ENCODE measurements around the gene MITF. TPM values are rescaled to one million over a fixed set of nuclear protein-coding genes. Genes with fewer than 3 reads are reported as not detected.

Gene MITF
- total RNA-seq, 1 donor from 2014 or later, result 0.25 TPM

DNA sequence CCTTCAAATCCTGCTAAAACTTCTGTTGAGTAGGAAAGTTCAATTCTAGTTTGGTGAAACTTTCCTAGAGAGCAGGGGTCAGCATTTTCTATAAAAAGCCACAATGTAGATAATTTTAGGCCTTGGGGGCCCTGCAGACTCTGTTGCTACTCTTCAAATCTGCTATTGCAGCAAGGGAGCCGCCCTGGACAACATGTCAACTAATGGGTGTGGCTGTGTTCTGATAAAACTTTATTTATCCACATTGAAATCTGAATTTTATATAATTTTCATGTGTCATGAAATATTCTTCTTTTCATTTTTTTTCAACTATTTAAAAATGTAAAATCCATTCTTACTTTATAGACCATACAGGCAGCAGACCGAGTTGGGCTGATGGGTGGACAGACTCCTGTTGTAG is 192.8 kb downstream of the MITF start:
- TF ChIP-seq, protein P1, sequence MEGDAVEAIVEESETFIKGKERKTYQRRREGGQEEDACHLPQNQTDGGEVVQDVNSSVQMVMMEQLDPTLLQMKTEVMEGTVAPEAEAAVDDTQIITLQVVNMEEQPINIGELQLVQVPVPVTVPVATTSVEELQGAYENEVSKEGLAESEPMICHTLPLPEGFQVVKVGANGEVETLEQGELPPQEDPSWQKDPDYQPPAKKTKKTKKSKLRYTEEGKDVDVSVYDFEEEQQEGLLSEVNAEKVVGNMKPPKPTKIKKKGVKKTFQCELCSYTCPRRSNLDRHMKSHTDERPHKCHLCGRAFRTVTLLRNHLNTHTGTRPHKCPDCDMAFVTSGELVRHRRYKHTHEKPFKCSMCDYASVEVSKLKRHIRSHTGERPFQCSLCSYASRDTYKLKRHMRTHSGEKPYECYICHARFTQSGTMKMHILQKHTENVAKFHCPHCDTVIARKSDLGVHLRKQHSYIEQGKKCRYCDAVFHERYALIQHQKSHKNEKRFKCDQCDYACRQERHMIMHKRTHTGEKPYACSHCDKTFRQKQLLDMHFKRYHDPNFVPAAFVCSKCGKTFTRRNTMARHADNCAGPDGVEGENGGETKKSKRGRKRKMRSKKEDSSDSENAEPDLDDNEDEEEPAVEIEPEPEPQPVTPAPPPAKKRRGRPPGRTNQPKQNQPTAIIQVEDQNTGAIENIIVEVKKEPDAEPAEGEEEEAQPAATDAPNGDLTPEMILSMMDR (IDR thresholded peaks at IDR 0.05; ENCODE audit: partially characterized antibody, unreplicated experiment), result no peak
- Mint-ChIP-seq H3K4me1 (ENCODE audit: low read depth, unreplicated experiment) (no peaks in the 10 kb centered on the region), H3K9me3 (ENCODE audit: unreplicated experiment) (no peaks in the 10 kb centered on the region), H3K27ac (ENCODE audit: unreplicated experiment) (no peak overlapping the region), H3K36me3 (ENCODE audit: unreplicated experiment) (no peaks in the 10 kb centered on the region), H3K4me3 (ENCODE audit: unreplicated experiment) (no peak overlapping the region), H3K27me3 (ENCODE audit: unreplicated experiment) (no peaks in the 10 kb centered on the region)
- no peak for DNase-seq

DNA sequence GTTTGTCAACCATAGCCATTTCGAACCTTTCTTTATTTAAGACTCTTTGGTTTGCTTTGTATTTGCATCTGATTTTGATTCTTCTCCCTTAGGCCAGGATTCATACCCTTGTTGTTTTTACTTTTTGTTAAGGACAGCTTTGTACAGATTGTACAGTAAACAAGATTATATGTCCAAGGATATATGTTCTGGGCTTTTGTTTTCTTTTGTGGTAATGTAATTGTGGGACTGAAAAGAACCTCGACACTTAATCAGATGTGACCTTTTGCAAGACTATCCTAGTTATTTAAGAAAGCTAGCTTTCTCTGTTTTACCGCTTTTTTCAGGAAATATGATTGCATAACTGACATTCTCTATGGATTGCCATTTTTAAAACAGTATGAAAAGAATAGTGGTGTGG is 193.2 kb downstream of the MITF start:
- H3K4me1 Mint-ChIP-seq (ENCODE audit: low read depth, unreplicated experiment), result no peaks in the 10 kb centered on the region
- DNase-seq, result no peak
- no peak overlapping the region for H3K4me3 Mint-ChIP-seq (ENCODE audit: unreplicated experiment)
- H3K27ac Mint-ChIP-seq (ENCODE audit: unreplicated experiment), result no peak overlapping the region
- H3K27me3 Mint-ChIP-seq (ENCODE audit: unreplicated experiment), result no peaks in the 10 kb centered on the region
- H3K9me3 Mint-ChIP-seq (ENCODE audit: unreplicated experiment), result no peaks in the 10 kb centered on the region
- no peaks in the 10 kb centered on the region for H3K36me3 Mint-ChIP-seq (ENCODE audit: unreplicated experiment)
- TF ChIP-seq, protein P1 (IDR thresholded peaks at IDR 0.05; ENCODE audit: partially characterized antibody, unreplicated experiment), result no peak

DNA sequence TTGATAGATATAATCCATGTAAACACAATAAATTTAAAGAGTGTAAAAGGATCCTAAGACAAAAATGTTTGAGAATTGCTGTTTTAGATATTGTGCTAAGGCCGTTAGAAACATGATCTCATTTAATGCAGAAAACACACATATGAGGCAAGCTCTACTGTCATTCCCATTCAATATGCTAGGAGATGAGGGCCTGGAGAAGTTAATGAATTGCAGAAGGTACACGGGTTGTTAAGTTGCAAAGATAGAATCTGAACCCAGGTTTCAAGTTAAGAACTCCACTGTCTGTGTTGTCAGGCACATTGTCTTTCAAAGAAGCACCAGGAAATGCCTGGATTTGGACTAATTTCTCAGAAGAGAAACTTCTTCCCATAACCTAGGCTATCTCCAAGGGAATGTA is 195.1 kb downstream of the MITF start:
- Mint-ChIP-seq H3K4me1 (ENCODE audit: low read depth, unreplicated experiment) (no peaks in the 10 kb centered on the region), H3K9me3 (ENCODE audit: unreplicated experiment) (no peaks in the 10 kb centered on the region), H3K4me3 (ENCODE audit: unreplicated experiment) (no peak overlapping the region), H3K36me3 (ENCODE audit: unreplicated experiment) (no peaks in the 10 kb centered on the region), H3K27ac (ENCODE audit: unreplicated experiment) (no peak overlapping the region), H3K27me3 (ENCODE audit: unreplicated experiment) (no peaks in the 10 kb centered on the region)
- TF ChIP-seq, protein P1 (IDR thresholded peaks at IDR 0.05; ENCODE audit: partially characterized antibody, unreplicated experiment), result no peak
- no peak for DNase-seq

DNA sequence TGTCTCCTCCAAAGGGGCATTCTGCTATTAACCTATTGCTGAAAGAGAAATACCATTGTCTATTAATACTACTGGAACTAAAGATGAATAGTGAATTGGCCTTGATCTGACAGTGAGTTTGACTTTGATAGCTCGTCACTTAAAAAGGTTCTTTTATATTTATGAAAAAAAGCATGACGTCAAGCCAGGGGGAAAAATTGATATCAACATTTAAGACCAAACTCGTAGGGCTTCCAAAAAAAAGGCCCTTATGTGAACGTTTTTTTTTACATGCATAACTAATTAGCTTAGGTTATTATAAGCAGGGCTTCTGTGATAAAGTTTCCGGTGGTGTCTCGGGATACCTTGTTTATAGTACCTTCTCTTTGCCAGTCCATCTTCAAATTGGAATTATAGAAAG is 197.0 kb downstream of the MITF start:
- H3K4me1 Mint-ChIP-seq (ENCODE audit: low read depth, unreplicated experiment), result no peaks in the 10 kb centered on the region
- no peaks in the 10 kb centered on the region for H3K9me3 Mint-ChIP-seq (ENCODE audit: unreplicated experiment)
- H3K4me3 Mint-ChIP-seq (ENCODE audit: unreplicated experiment), result no peak overlapping the region
- no peaks in the 10 kb centered on the region for H3K27me3 Mint-ChIP-seq (ENCODE audit: unreplicated experiment)
- H3K27ac Mint-ChIP-seq (ENCODE audit: unreplicated experiment), result no peak overlapping the region
- DNase-seq, result no peak
- H3K36me3 Mint-ChIP-seq (ENCODE audit: unreplicated experiment), result no peaks in the 10 kb centered on the region
- TF ChIP-seq, protein P1 (IDR thresholded peaks at IDR 0.05; ENCODE audit: partially characterized antibody, unreplicated experiment), result no peak

DNA sequence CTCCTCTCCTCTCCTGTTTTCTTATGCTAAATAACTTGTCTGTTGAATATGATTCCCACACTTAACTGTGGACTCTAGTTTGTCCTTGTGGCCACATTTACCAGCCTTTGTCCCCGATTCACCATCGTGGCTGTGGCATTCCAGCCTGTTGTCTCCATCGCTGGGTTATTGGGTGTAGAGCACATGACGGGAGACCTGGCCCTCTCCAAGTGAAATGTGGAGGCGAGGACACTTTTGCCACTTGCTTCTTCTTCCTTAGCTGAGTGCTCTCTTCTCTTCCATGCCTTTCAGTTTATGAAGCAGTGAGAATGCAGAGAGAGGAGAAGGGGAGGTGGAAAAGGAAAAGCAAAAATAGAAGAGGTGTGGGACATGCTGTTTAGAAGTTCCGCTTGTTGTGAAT is 198.8 kb downstream of the MITF start:
- TF ChIP-seq, protein P1 (IDR thresholded peaks at IDR 0.05; ENCODE audit: partially characterized antibody, unreplicated experiment), result no peak
- H3K4me1 Mint-ChIP-seq (ENCODE audit: low read depth, unreplicated experiment), result no peaks in the 10 kb centered on the region

More for the DNA sequence above, 198.8 kb downstream of the MITF start:
- Mint-ChIP-seq H3K27me3 (ENCODE audit: unreplicated experiment) (no peaks in the 10 kb centered on the region), H3K4me3 (ENCODE audit: unreplicated experiment) (no peak overlapping the region), H3K27ac (ENCODE audit: unreplicated experiment) (no peak overlapping the region), H3K36me3 (ENCODE audit: unreplicated experiment) (no peaks in the 10 kb centered on the region), H3K9me3 (ENCODE audit: unreplicated experiment) (no peaks in the 10 kb centered on the region)
- DNase-seq, result no peak
